ENCODE data around the gene NMT2. TPM values are rescaled to one million over a fixed set of nuclear protein-coding genes. Genes with fewer than 3 reads are reported as not detected.

Gene NMT2
- total and polyA plus RNA-seq, 10 of the 15 experiments (the other 5 are each of a cell fraction or from before 2014, with no cell fraction given), result 4.9 to 12.0 (median 9.2) TPM

DNA sequence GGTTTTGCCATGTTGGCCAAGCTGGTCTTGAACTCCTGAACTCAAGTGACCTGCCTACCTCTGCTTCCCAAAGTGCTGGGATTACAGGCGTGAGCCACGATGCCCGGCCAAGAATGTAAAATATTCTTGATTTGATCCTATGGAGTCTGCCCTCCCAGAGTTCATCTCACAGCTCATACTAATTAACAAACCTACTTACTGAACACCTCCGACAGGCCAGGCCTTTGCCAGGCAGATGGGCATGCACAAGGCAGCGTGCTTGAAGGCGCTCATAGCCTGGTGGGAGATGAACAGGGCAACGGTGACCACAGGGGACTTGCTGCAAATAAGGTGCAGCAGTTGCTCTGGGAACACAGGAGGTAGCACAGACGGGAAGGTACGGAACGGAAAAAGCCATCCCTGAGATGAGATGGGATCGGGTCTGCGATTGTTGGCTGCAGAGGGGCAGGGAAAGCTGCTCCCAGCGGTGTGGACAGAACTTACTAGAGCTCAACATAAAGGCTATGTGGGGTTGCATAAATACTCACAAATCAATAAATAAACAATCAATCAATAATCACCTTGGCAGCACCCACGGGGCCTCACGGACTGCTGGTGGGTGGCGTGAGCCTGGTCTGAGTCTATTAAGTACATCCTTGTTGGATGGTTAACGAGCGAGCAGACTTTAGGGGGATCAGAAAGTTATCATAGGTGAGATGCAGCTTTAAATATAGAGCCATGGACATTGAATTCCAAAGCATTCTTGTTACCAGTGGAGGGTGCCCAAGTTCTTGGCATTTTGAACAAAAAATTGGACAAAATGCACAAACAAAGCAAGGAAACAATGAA, 84.6 kb downstream of the NMT2 start (continued):
- TF ChIP-seq NFIC (IDR thresholded peaks at IDR 0.05; ENCODE audit: low read depth, low read length) (no peak), ATF3 (IDR thresholded peaks at IDR 0.05; ENCODE audit: borderline replicate concordance, extremely low read depth, low read depth, low read length) (no peak), FOS (IDR thresholded peaks at IDR 0.05; ENCODE audit: borderline replicate concordance, extremely low read depth, insufficient read length) (no peak), NR2C2 (IDR thresholded peaks at IDR 0.05; ENCODE audit: borderline replicate concordance, control insufficient read depth, insufficient read length, low read depth) (no peak)
- TF ChIP-seq, protein P1, sequence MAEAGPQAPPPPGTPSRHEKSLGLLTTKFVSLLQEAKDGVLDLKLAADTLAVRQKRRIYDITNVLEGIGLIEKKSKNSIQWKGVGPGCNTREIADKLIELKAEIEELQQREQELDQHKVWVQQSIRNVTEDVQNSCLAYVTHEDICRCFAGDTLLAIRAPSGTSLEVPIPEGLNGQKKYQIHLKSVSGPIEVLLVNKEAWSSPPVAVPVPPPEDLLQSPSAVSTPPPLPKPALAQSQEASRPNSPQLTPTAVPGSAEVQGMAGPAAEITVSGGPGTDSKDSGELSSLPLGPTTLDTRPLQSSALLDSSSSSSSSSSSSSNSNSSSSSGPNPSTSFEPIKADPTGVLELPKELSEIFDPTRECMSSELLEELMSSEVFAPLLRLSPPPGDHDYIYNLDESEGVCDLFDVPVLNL (IDR thresholded peaks at IDR 0.05; ENCODE audit: low read depth, low read length), result no peak
- TF ChIP-seq, protein P2, sequence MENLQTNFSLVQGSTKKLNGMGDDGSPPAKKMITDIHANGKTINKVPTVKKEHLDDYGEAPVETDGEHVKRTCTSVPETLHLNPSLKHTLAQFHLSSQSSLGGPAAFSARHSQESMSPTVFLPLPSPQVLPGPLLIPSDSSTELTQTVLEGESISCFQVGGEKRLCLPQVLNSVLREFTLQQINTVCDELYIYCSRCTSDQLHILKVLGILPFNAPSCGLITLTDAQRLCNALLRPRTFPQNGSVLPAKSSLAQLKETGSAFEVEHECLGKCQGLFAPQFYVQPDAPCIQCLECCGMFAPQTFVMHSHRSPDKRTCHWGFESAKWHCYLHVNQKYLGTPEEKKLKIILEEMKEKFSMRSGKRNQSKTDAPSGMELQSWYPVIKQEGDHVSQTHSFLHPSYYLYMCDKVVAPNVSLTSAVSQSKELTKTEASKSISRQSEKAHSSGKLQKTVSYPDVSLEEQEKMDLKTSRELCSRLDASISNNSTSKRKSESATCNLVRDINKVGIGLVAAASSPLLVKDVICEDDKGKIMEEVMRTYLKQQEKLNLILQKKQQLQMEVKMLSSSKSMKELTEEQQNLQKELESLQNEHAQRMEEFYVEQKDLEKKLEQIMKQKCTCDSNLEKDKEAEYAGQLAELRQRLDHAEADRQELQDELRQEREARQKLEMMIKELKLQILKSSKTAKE (IDR thresholded peaks at IDR 0.05; ENCODE audit: low read depth, poor library complexity, severe bottlenecking), result no peak

- no peak overlapping the region for H3K9ac ChIP-seq (ENCODE audit: control insufficient read depth, insufficient read depth, low read length)
- no peak overlapping the region for H2AFZ ChIP-seq (ENCODE audit: control insufficient read depth, low read depth, low read length)
- 89% methylated on average over 3 of the region's 3 CpGs for WGBS (ENCODE audit: insufficient coverage, insufficient replicate concordance, low lambda C conversion rate, missing lambda C conversion rate)
- TF ChIP-seq CBX5 (IDR thresholded peaks at IDR 0.05; ENCODE audit: low read depth) (no peak), NFYA (IDR thresholded peaks at IDR 0.05; ENCODE audit: borderline replicate concordance, low read depth, low read length) (no peak), IRF4 (IDR thresholded peaks at IDR 0.05; ENCODE audit: low read depth, low read length) (no peak), USF1 (IDR thresholded peaks at IDR 0.05; ENCODE audit: borderline replicate concordance, extremely low read length, insufficient read depth, low read depth, low read length) (no peak)
- in situ Hi-C loops (cut with MboI) (no loop called here), intact Hi-C loops (cut with micrococcal nuclease; ENCODE audit: unreplicated experiment) (no loop called here)
- POLR2A ChIA-PET, result no interaction called here
- no peak overlapping the region for H3K4me2 ChIP-seq (ENCODE audit: control insufficient read depth, insufficient read depth)
- no peaks in the 10 kb centered on the region; the same call in 2 of the 3 replicates for H3K9me3 ChIP-seq (replicated peaks; ENCODE audit: control insufficient read depth, insufficient read depth, low read length)
- no peaks in the 10 kb centered on the region for H4K20me1 ChIP-seq (ENCODE audit: control insufficient read depth, insufficient read depth)
- no peaks in the 10 kb centered on the region for H3K79me2 ChIP-seq (ENCODE audit: control insufficient read depth, insufficient read depth, low read length)
- FAIRE-seq (no peak), ATAC-seq (no peak), DNase-seq (ENCODE audit: low read depth, low spot score) (no peak)
- H3K4me1 ChIP-seq (ENCODE audit: control insufficient read depth, insufficient read depth, low read length), result no peaks in the 10 kb centered on the region
- no peaks in the 10 kb centered on the region for H3K27me3 ChIP-seq (replicated peaks in 1 of 2; ENCODE audit: control insufficient read depth in 2 of 2, insufficient read depth in 2 of 2, low read length in 1 of 2)
- SMC1A ChIA-PET (ENCODE audit: uncharacterized antibody, unreplicated experiment), result no interaction called here
- H3K36me3 ChIP-seq (ENCODE audit: control insufficient read depth in 2 of 2, insufficient read depth in 2 of 2, low read length in 1 of 2), result no peaks in the 10 kb centered on the region
- CTCF ChIA-PET, result no interaction called here
- H3K27ac ChIP-seq (ENCODE audit: control insufficient read depth, insufficient read depth), result no peak overlapping the region
- RAD21 ChIA-PET (ENCODE audit: unreplicated experiment), result no interaction called here
- BruUV-seq (replicated peaks), result no TSS peak
- H3K4me3 ChIP-seq, result no peak overlapping the region
These were observed 93.1 kb downstream of the NMT2 start for GRCh38 chr10:15075421-15075820.

All from GM12878 (cell line).